ENCODE measurements around the gene MYO16.
"Not testable (repeated sequence)": the region's sequence is repeated elsewhere in the genome, so short reads cannot be mapped to it uniquely, and the experiment has no call there.

The MYO16 gene

DNA sequence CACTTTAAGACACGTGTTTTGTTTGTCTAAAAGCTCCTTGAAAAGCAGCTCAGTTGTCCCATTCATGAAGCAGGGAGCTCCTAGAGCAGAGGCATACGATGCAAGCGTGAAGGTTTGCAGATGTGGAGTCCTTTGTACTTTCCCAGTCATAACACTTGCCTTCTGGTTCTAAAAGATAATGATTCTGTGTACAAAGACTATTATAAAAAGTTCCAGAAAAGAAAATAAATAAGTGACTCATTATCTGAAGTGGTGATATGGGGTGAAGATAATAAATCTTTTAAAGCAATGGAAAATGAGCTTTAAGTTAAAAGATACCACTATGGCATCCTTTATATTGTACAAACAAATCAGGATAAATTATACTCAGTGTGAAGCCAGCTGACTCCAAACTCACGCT, 569.9 kb downstream of the MYO16 start:
- no peak for DNase-seq (ENCODE audit: low read depth)

GRCh38 chr13:109200556-109200955, 571.1 kb downstream of the MYO16 start:
- DNase-seq (ENCODE audit: low read depth), result no peak

- DNase-seq (ENCODE audit: low read depth), result no peak
Measured at GRCh38 chr13:109203587-109203986, 574.2 kb downstream of the MYO16 start.

GRCh38 chr13:109204252-109204651, 574.8 kb downstream of the MYO16 start:
- no peak for DNase-seq (ENCODE audit: low read depth)

DNA sequence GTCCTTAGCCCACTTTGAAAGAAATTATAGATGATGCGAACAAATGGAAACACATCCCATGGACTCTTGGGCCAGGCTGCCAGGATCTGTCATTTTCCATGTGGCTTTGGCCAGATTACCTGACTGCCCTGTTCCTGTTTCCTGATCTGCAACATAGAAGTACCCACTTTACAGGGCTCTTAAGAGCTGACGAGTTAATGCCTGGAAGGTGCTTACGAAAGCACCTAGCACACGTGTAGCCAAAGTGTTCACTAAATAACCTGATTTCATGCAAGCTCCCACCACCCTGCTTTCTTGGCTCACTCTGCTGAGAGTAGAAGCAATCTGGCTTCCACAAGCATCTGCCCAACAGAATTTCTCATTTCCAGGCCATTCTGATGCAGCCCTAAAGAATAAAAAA, 575.2 kb downstream of the MYO16 start:
- no peak for DNase-seq (ENCODE audit: low read depth)

- DNase-seq (ENCODE audit: low read depth), result no peak
Measured at GRCh38 chr13:109205315-109205714, 575.9 kb downstream of the MYO16 start.

DNA sequence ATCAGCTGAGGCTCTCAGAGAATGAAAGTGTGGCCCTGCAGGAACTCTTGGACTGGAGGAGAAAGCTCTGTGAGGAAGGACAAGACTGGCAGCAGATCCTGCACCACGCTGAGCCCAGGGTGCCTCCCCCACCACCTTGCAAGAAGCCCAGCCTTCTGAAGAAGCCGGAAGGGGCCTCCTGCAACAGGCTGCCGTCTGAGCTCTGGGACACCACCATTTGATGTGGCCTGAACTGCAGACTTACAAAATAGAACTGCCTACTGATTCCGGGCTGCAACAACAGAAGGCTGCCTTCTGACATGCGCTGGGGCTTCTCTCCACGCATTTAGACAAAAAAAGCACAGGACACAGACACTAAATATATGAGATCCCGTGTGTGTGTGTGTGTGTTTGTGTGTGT, 577.2 kb downstream of the MYO16 start:
- no peak for DNase-seq (ENCODE audit: low read depth)

GRCh38 chr13:109207622-109208021, 578.2 kb downstream of the MYO16 start:
- no peak for DNase-seq (ENCODE audit: low read depth)

DNA sequence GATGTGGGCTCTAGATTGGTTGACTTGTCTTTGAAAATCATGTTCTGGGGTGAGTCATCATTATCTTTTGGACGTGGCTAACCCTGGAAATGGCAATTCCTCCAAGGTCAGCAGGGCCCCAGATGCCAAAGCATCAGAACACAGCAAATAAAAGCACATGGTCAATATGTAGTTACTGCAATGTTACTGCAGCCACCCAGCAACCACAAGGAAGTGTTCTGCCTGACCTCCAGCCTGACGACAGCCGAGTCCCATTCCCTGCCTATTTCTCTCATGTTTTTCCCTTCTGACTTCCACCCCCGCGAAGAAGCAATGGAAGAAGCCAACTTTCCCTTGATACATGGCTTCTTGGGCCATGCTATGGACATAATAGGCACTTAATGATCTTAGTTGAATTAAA, 579.1 kb downstream of the MYO16 start:
- DNase-seq (ENCODE audit: low read depth), result no peak

GRCh38 chr13:109209526-109209925, 580.1 kb downstream of the MYO16 start:
- no peak for DNase-seq (ENCODE audit: low read depth)

DNA sequence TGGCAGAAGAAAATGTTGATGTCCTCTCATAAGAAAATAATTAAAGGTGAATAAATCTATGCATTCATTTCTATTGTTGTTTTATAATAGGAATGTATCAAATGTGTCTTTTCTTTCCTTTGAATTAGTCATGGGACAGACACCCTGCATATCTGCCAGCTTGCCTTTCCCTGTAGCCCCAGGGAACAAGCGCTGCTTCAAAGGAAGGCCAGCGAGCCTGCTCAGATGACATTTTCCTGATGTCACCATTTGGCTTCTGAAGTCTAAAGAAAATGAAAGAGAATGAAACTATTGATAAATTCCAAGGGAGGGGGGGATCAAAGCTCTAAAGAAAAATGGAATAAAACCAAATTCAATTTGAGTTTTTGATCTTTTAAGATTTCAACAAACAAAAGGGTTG, 582.2 kb downstream of the MYO16 start:
- no peak for DNase-seq (ENCODE audit: low read depth)

GRCh38 chr13:109212650-109213049, 583.2 kb downstream of the MYO16 start:
- DNase-seq (ENCODE audit: low read depth), result no peak

DNA sequence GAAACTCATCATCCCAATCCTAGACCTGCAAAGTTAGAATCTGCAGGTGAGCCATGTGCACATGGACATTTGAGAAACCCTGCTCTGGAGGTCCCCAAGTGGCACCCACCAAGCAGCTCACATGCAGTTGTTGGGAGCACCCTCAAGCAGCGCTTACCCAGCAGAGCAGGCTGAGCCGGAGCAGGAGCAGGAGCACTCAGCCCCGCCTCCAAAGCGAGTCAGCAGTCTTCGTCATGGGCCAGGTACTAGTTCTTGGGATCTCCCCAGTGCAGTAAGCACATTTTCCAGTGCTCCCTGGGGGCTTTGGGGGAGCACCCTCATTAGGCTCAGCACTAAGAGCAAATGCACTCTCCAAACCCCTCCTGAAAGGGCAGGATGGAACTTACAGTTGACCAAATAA, 584.3 kb downstream of the MYO16 start:
- DNase-seq (ENCODE audit: low read depth), result no peak

GRCh38 chr13:109214393-109214792, 585.0 kb downstream of the MYO16 start:
- DNase-seq (ENCODE audit: low read depth), result no peak

DNA sequence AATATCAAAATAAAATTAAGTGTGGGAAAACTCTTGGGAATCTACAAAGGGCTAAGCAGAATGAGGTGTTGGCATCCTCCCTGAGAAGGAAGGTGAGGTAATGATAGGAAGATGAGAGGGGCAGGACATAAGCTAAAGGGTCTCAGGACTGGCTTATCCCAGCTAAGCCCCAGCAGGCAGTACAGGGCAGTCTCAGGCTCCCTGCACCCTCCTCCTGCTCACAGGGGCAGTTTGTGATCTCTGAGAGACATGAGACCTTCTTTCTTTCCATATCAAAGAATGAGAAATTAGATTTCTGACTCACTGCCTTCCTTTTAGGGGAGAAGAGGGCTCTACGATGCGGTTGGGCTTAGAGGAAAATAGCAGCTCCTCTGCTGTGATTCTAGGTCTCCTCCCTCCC, 586.0 kb downstream of the MYO16 start:
- DNase-seq (ENCODE audit: low read depth), result no peak

- DNase-seq (ENCODE audit: low read depth), result not testable (repeated sequence)
Measured at GRCh38 chr13:109217510-109217909, 588.1 kb downstream of the MYO16 start.

- DNase-seq (ENCODE audit: low read depth), result no peak
Measured at GRCh38 chr13:109220631-109221030, 591.2 kb downstream of the MYO16 start.

DNA sequence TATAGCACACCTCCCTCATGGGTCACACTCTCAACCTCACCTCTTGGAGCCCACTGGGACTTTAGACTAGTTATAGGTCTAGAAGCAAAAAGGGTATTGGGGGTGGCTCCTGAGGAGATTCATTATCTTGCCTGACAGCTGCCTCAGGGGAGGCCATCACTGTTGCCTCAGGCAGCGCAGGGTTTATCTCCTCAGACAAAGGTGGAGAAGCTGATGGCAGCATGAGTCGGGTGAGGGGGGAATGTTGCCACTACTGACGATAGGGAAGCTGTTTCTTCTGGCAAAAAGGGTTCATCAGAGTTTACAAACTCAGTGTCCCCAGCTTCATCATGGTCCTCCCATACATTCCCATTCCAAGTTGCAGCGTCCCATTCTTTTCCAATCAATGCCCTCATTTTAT, 594.6 kb downstream of the MYO16 start:
- DNase-seq (ENCODE audit: low read depth), result no peak

DNA sequence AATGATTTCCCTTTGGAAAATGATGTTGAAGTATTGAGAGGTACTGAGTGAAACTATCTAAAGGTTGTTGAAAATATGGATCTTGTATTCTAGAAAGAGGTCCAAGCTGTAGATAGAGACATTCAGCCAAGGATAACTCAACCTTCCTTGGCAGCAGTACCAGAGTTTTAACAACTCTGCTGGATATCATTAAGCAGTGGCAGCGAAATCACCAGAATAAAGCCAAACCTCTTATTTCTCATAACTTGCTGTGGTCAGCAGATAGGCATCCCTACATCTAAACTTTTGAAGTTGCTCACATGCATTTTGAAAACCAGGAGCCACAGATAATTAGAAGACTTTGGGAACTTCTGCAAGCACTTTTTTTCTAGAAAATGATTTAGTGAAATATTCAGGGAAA, 597.2 kb downstream of the MYO16 start:
- DNase-seq (ENCODE audit: low read depth), result no peak

DNA sequence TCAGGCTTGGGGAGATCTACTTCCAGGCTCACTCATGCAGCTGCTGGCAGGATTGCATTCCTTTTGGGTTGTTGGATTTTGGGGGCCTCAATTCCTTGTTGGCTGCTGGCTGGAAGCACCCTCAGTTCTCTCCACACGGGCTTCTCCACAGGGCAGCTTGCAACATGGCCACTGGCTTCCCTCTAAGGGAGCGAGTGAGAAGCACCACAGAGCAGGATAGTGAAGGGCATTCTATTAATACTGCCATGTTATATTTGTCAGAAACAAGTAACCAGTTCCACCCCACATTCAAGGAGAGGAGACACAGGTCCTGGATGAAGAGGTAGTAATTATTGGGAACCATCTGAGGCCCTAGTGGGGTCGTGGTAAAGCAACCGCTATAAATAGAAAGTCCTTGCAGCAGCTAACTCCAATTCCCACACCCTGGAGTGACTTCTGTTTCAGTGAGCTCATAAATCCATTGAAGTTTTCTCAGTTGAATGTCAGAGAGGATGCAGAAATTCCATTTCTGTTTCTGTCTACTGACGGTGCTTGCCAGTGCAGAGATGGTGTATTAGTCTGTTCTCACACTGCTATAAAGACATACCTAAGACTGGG, 598.0 kb downstream of the MYO16 start:
- DNase-seq (ENCODE audit: low read depth), result no peak

GRCh38 chr13:109228211-109228610, 598.8 kb downstream of the MYO16 start:
- no peak for DNase-seq (ENCODE audit: low read depth)

DNA sequence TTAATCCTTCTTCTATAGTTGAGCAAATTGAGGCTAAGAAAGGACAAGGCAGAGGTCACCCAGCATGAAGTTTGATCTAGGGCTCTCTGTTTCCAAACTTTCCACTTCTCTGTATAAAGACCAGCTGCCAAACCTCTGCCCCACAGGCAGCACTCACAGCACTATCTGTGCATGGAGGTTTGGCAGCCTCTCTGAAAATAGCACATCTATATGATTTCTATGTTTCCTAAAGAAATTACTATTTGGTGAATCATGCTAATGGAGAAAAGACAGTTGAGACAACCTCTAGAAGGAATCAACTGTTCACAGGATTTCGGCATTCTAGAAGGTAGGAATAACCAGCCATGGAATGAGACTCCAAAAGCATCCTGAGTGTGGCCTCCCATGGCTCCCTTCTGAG, 602.5 kb downstream of the MYO16 start:
- DNase-seq (ENCODE audit: low read depth), result no peak

DNA sequence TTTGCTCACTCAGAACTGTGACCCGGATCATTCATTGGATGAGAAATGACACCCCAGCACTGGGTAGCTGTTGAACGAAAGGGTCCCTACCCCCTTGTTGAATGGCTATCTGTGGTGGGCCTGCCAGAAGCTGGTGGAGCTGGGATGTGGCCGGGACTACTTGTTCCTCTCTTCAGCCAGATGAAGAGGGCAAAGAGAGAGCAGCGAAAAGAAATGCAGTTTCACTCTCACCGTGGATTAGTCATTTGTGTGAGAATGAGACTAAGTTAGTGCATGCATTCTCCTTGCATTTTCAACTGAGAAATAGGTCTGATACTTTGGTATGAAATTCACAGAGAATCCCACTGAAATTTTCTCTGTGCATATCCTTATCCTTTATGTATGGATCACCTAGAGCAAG, 603.9 kb downstream of the MYO16 start:
- DNase-seq (ENCODE audit: low read depth), result no peak

DNA sequence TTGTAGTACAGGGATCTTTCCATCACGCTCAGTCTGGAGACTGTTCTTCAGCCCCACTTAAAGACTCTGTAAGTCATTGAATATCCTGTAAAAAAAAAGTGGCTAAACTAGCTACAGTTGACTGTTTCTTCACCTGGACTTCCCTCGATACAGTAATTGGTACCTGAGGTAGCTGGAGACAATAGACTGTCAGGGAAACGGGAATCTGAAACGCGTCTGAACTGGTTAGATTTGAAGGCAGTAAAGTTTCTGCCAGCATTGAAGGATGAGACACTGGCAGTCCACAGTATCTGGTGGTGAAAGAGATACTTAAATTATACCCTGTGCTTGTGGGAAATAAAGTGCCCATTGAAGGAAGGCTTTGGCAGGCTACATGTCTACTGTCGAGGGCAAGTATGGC, 606.5 kb downstream of the MYO16 start:
- DNase-seq (ENCODE audit: low read depth), result no peak

GRCh38 chr13:109241160-109241559, 611.7 kb downstream of the MYO16 start:
- DNase-seq (ENCODE audit: low read depth), result no peak

Data from stimulated activated CD8-positive, alpha-beta memory T cell treated with anti-CD3 and anti-CD28 coated beads, Interleukin-12 subunit alpha, Interleukin-12 subunit beta, amount 100 ng/mL, for 4 hours (primary cell).